GM18520 (cell line): Measurements from ENCODE around the gene UTP4.
A peak's percentile ranks its signal among the peaks of the same experiment; 100 is the strongest.

Experiments used
- ATAC-seq: cut with Tn5 transposase; IDR thresholded peaks from one replicate; pipeline ENCODE4 v1.9.1; 2021; ENCODE audit not compliant: unreplicated experiment

The UTP4 gene

GRCh38 chr16:69132424-69133252 lies at the start of gene UTP4, which contains the start of gene CHTF8:
TSS of gene UTP4 (plus strand) at chr16:69132649. CDS start at chr16:69133460, 811 bp downstream.
TSS of gene CHTF8 (minus strand) at chr16:69132588. CDS start at chr16:69121458, 11,130 bp downstream.
- ATAC-seq, result peak; percentile 65

- no peak for ATAC-seq
Observed at GRCh38 chr16:69083306-69083941, 49.0 kb upstream of the UTP4 start.

GRCh38 chr16:69084289-69084688 lies 48.2 kb upstream of the UTP4 start:
- no peak for ATAC-seq

- ATAC-seq, result no peak
Observed at GRCh38 chr16:69085032-69085695, 47.3 kb upstream of the UTP4 start.

- no peak for ATAC-seq
Observed at GRCh38 chr16:69087161-69087581, 45.3 kb upstream of the UTP4 start.

GRCh38 chr16:69088684-69089083 lies 43.8 kb upstream of the UTP4 start:
- no peak for ATAC-seq

GRCh38 chr16:69089091-69089910 lies 43.1 kb upstream of the UTP4 start:
- ATAC-seq, result no peak

- ATAC-seq, result no peak
Observed at GRCh38 chr16:69093974-69094373, 38.5 kb upstream of the UTP4 start.

GRCh38 chr16:69094501-69094900 lies 37.9 kb upstream of the UTP4 start:
- no peak for ATAC-seq

GRCh38 chr16:69095193-69095592 lies 37.3 kb upstream of the UTP4 start:
- ATAC-seq, result no peak

GRCh38 chr16:69100071-69100691 lies 32.3 kb upstream of the UTP4 start:
- ATAC-seq, result no peak

- no peak for ATAC-seq
Observed at GRCh38 chr16:69105501-69106361, 26.7 kb upstream of the UTP4 start, which contains the start of gene HAS3. TSS of gene HAS3 (plus strand) at chr16:69105653. CDS start at chr16:69109396, 3,743 bp downstream.

GRCh38 chr16:69106491-69107315 lies 25.7 kb upstream of the UTP4 start:
- ATAC-seq, result no peak

GRCh38 chr16:69107316-69107962 lies 25.0 kb upstream of the UTP4 start:
- ATAC-seq, result no peak

- no peak for ATAC-seq
Observed at GRCh38 chr16:69108064-69108904, 24.2 kb upstream of the UTP4 start.

GRCh38 chr16:69108905-69109252 lies 23.6 kb upstream of the UTP4 start:
- no peak for ATAC-seq
